HG02973 (cell line): Measurements from ENCODE around the gene RRH.

Experiments
- ATAC-seq: cut with Tn5 transposase; IDR thresholded peaks from one replicate; pipeline ENCODE4 v1.9.1; 2021; ENCODE audit warnings: moderate library complexity; ENCODE audit not compliant: unreplicated experiment

Gene RRH

GRCh38 chr4:109879636-109880314 lies 52.0 kb downstream of the RRH start:
- no peak for ATAC-seq

- no peak for ATAC-seq
Observed at GRCh38 chr4:109886303-109886702, 58.5 kb downstream of the RRH start.

GRCh38 chr4:109887071-109887470 lies 59.3 kb downstream of the RRH start:
- no peak for ATAC-seq

GRCh38 chr4:109890076-109890475 lies 62.3 kb downstream of the RRH start:
- no peak for ATAC-seq
